GM12891 (cell line): ENCODE results near the gene CRMP1.

ENCODE experiments used
- POLR2A ChIP-seq: IDR thresholded peaks from 2 replicates; pipeline ENCODE4 v1.6.1; 2011; ENCODE audit warnings: low read depth, low read length, control low read depth
- POLR2AphosphoS5 ChIP-seq: IDR thresholded peaks from 2 replicates; pipeline ENCODE4 v1.6.1; 2011; ENCODE audit warnings: low read depth, low read length, control low read depth
- POU2F2 ChIP-seq: IDR thresholded peaks from 2 replicates; pipeline ENCODE4 v1.6.1; 2011; ENCODE audit warnings: low read depth, mild to moderate bottlenecking, control low read depth, low read length, moderate library complexity
- TAF1 ChIP-seq: IDR thresholded peaks from 2 replicates; pipeline ENCODE4 v1.6.1; 2011; ENCODE audit warnings: low read depth, low read length, control low read depth

GRCh38 chr4:5788144-5788543 lies 104.7 kb downstream of the CRMP1 start:
- TF ChIP-seq POLR2AphosphoS5 (no peak), POLR2A (no peak), TAF1 (no peak), POU2F2 (no peak)
